Measurements from ENCODE around the gene ATP2A1.

DNA sequence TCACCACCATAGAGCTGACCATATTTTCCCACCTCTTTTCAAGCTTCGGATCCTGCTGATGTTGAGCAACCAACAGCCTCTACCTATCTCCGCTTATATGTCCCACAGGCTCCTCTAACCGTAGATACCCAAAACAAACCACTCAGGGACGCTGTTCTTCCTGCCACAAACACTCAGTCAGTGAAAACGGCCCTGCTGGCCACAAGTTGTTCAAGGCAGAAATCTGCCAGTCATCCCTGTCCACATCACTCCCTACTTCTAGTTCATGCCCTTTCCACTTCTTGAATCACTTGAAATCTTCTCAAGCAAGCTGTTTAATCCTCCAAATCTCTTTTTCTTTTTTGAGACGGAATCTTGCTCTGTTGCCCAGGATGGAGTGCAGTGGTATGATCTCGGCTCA lies 38.8 kb downstream of the ATP2A1 start:
- no peak for TF ChIP-seq POLR2A (IDR thresholded peaks at IDR 0.05)
- TF ChIP-seq, protein P1, sequence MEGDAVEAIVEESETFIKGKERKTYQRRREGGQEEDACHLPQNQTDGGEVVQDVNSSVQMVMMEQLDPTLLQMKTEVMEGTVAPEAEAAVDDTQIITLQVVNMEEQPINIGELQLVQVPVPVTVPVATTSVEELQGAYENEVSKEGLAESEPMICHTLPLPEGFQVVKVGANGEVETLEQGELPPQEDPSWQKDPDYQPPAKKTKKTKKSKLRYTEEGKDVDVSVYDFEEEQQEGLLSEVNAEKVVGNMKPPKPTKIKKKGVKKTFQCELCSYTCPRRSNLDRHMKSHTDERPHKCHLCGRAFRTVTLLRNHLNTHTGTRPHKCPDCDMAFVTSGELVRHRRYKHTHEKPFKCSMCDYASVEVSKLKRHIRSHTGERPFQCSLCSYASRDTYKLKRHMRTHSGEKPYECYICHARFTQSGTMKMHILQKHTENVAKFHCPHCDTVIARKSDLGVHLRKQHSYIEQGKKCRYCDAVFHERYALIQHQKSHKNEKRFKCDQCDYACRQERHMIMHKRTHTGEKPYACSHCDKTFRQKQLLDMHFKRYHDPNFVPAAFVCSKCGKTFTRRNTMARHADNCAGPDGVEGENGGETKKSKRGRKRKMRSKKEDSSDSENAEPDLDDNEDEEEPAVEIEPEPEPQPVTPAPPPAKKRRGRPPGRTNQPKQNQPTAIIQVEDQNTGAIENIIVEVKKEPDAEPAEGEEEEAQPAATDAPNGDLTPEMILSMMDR (IDR thresholded peaks at IDR 0.05) = no peak

Data from vagina (tissue), 2 donors.